ENCODE results near the gene MTMR1.

- TF ChIP-seq CTCF (conservative IDR thresholded peaks at IDR 0.05; ENCODE audit: low read depth, low read length) (no peak), EZH2 (IDR thresholded peaks at IDR 0.05; ENCODE audit: borderline replicate concordance, low read depth, low read length, poor library complexity, severe bottlenecking) (no peak)
These were observed 19.4 kb downstream of the MTMR1 start for GRCh38 chrX:150712619-150713018.

Data from A673 (cell line).